Psoas muscle (tissue), 8 donors: ENCODE data around the gene LIF. TPM values are rescaled to one million over a fixed set of nuclear protein-coding genes. Genes with fewer than 3 reads are reported as not detected.

Experiments used
- ATAC-seq, 4 donors: fragments of 200-7000 bp; cut with Tn5 transposase; one replicate each; pipeline ENCODE4 v1.9.1; 2020; ENCODE audit warnings: moderate library complexity in 3 of 4, mild to moderate bottlenecking in 2 of 4
- DNase-seq, 2 donors: peaks; one replicate each; pipeline ENCODE4 v3.0.0-alpha.2; 2020
- H3K27ac ChIP-seq: fragments of 200-600 bp; one replicate; pipeline ENCODE4 v1.8.0; 2022
- H3K27me3 ChIP-seq, 3 donors: fragments of 200-600 bp in 1 of 3; one replicate each; pipeline versions ENCODE4 v1.6.1 to v1.8.0; 2013 to 2022; ENCODE audit warnings: low read length in 2 of 3, mild to moderate bottlenecking in 2 of 3, moderate library complexity in 1 of 3; ENCODE audit not compliant: insufficient read depth in 3 of 3
- H3K36me3 ChIP-seq, 2 donors: fragments of 200-600 bp in 1 of 2; one replicate each; pipeline versions ENCODE4 v1.6.1 to v1.8.0; 2013 to 2022; ENCODE audit warnings: low read depth in 1 of 2, mild to moderate bottlenecking in 1 of 2, moderate library complexity in 1 of 2; ENCODE audit not compliant: insufficient read depth in 1 of 2
- H3K4me1 ChIP-seq: fragments of 200-600 bp; one replicate; pipeline ENCODE4 v1.8.0; 2022
- H3K4me3 ChIP-seq: fragments of 200-600 bp; one replicate; pipeline ENCODE4 v1.8.0; 2022; ENCODE audit warnings: mild to moderate bottlenecking
- H3K9me3 ChIP-seq: fragments of 200-600 bp; one replicate; pipeline ENCODE4 v1.8.0; 2022
- WGBS, 3 donors: extraction: QIAGEN DNeasy Blood & Tissue Kit; methylation state at CpG; one replicate each; pipeline versions ENCODE4 v1.1.6 to v1.1.7; 2013; 5-methylcytosine and 5-hydroxymethylcytosine counted together
- intact Hi-C, 2 donors: fragments of 100-400 bp; cut with DNase I; formaldehyde crosslinking; loops; one replicate each; pipeline versions ENCODE4 v1.11.0 to v1.14.2; 2022
- polyA plus RNA-seq, 3 donors: library from polyadenylated mRNA; stranded (reverse); fragments of 200-250 nt; gene quantifications; one replicate each; pipeline ENCODE4 v1.2.3, GENCODE V29; 2013
- total RNA-seq, 4 donors: library from RNA; stranded (reverse); fragmentation: NEBNext Ultra II Directional in 2 of 4; extraction: Animal tissue kit (Norgen Biotek cat#: 25700) in 2 of 4; gene quantifications; one replicate each; pipeline versions ENCODE4 v1.2.1 to v1.2.4, GENCODE V29; 2021 to 2023
- TF ChIP-seq, protein P1 (sequence below): fragments of 200-600 bp; IDR thresholded peaks from one replicate; pipeline ENCODE4 v1.8.0; 2022; ENCODE audit warnings: antibody characterized with exemption
- donor health status: healthy with polysubstance abuse.
- donor health status: DM: no; HTN: no; CAD: no; lungs with moderate emphysema.
- donor health status: Bipolar disorder and iron deficiency.
- donor health status: healthy.
- donor health status: DM: yes; HTN: yes; CAD: no.
- donor health status: DM: no; HTN: no; CAD: no.
- donor health status: DM: no; HTN: no; CAD: no.
- donor health status: DM: yes; HTN: yes; CAD: no.

LIF gene
- total and polyA plus RNA-seq, 7 donors = 0.10 to 21.4 (median 0.33) TPM; not detected in 1

DNA sequence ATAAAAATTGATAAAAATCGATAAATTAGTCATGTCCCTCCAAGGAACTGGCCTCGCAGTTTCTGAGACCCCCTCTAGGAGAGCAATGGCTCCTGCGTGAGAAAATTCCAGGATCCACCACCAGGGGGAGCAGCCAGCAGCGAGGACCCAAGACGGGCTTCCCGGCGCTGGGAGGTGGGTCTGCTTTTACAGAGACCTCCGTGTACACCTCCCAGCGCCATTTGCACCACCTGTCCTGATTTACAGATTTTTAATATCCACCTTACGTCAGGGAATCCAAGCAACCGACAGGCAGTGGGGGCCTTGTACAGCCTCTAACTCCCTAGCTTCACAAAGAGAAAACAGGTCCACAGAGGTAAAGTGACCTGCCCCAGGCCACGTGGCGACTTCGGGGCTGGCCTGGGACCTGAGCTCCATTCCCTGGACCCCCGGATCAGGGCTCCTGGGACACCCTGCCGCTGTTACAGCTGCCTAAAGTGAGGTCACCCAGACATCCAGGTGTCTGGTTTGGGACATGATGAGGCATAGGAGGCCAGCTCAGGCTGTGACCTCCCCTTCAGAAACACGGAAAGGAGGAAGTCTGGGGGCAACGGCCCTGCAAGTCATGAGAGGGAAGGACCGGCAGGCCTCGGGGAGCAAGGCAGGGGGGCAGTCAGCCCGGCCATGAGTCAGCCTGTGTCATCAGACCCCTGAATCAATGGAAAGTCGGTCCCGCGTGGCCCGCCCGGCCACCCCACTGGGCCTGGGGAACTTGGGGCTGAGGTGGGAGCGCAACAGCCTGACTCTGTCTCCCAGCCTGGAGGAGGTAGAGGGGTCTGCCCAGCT, 16.6 kb upstream of the LIF start:
- WGBS, 3 donors = 27 to 32% (median 30%) methylated on average over 27 of the region's 27 CpGs
- TF ChIP-seq, protein P1, sequence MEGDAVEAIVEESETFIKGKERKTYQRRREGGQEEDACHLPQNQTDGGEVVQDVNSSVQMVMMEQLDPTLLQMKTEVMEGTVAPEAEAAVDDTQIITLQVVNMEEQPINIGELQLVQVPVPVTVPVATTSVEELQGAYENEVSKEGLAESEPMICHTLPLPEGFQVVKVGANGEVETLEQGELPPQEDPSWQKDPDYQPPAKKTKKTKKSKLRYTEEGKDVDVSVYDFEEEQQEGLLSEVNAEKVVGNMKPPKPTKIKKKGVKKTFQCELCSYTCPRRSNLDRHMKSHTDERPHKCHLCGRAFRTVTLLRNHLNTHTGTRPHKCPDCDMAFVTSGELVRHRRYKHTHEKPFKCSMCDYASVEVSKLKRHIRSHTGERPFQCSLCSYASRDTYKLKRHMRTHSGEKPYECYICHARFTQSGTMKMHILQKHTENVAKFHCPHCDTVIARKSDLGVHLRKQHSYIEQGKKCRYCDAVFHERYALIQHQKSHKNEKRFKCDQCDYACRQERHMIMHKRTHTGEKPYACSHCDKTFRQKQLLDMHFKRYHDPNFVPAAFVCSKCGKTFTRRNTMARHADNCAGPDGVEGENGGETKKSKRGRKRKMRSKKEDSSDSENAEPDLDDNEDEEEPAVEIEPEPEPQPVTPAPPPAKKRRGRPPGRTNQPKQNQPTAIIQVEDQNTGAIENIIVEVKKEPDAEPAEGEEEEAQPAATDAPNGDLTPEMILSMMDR = peak; percentile 98
- Histone ChIP-seq H3K9me3 (no peaks in the 10 kb centered on the region), H3K27ac (no peak overlapping the region), H3K4me1 (no peaks in the 10 kb centered on the region), H3K36me3 (no peaks in the 10 kb centered on the region), H3K4me3 (peak overlapping the region; percentile 37), H3K27me3 (no peaks in the 10 kb centered on the region)
- DNase-seq = peak; percentile 73 to 85
- ATAC-seq = peak; percentile 60 to 87 (median 70)
- intact Hi-C loops = loop anchor here in 1 of 2 donors (1.0 to 10.0 kb wide), 3 partner anchors 24 to 222 kb away; partner anchors contain the start of gene RNF215

- no peak for ATAC-seq
- 91 to 95% (median 92%) methylated on average over 4 of the region's 4 CpGs for WGBS, 3 donors
- Histone ChIP-seq H3K9me3 (no peaks in the 10 kb centered on the region), H3K36me3 (no peaks in the 10 kb centered on the region), H3K4me1 (no peaks in the 10 kb centered on the region), H3K4me3 (no peak overlapping the region), H3K27ac (no peak overlapping the region), H3K27me3 (no peaks in the 10 kb centered on the region)
- DNase-seq = no peak
- TF ChIP-seq, protein P1 = no peak
- intact Hi-C loops = loop anchor here in 1 of 2 donors (10.0 kb wide), 1 partner anchor 223 kb away; no protein-coding TSS in a partner anchor
Measured at GRCh38 chr22:30262112-30262511, 15.6 kb upstream of the LIF start.

DNA sequence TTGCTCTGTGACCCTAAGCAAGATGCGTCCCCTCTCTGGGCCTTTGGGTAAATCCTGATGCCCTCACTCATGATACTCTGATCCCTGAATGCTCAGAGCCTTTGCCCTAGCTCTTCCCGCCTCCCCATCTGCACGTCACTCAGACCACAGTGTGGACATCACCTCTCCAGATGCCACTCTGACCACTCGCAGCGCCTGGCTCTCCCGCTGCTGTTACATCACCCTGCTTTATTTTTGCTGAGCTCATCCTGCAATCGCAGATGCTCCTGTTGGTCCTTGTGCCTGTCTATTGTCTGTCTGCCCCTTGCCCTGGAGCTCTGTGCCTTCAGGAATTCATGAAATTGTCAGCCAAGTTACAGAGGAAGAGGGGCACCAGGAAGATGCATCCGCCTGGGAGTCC, 14.6 kb upstream of the LIF start:
- ATAC-seq = no peak
- H3K9me3 ChIP-seq = no peaks in the 10 kb centered on the region
- intact Hi-C loops = loop anchor here in 1 of 2 donors (10.0 kb wide), 1 partner anchor 224 kb away; no protein-coding TSS in a partner anchor
- no peak for DNase-seq
- TF ChIP-seq, protein P1 = no peak
- H3K4me1 ChIP-seq = no peaks in the 10 kb centered on the region
- H3K4me3 ChIP-seq = no peak overlapping the region
- no peak overlapping the region for H3K27ac ChIP-seq
- H3K27me3 ChIP-seq = no peaks in the 10 kb centered on the region
- no peaks in the 10 kb centered on the region for H3K36me3 ChIP-seq
- WGBS, 3 donors = 83 to 88% (median 83%) methylated on average over 8 of the region's 8 CpGs

DNA sequence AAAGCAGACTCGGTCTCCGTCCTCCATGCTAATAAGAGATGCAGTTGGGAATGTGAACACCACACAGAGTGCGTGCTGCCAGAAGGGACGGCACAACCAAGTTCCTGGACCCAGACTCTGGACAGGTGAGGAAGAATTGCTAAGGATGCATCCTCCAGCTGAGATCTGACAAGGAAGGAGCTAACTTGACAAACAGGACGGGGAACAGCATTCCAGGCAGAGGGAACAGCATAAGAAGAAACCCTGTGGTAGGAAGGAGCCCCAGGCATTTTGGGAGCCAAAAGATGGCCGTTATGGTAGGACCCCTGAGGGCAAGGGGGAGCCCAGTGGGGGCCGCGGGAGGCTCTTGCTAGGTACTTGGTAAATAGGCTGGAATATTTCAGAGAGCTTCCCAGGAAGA, 14.1 kb upstream of the LIF start:
- Histone ChIP-seq H3K4me1 (no peaks in the 10 kb centered on the region), H3K9me3 (no peaks in the 10 kb centered on the region), H3K4me3 (no peak overlapping the region), H3K36me3 (no peaks in the 10 kb centered on the region), H3K27me3 (no peaks in the 10 kb centered on the region), H3K27ac (no peak overlapping the region)
- WGBS, 3 donors = 80 to 83% (median 81%) methylated on average over 8 of the region's 8 CpGs
- TF ChIP-seq, protein P1 = no peak
- ATAC-seq (no peak), DNase-seq (no peak)
- intact Hi-C loops = loop anchor here in 1 of 2 donors (10.0 kb wide), 1 partner anchor 224 kb away; no protein-coding TSS in a partner anchor
